ENCODE results near the gene CIDEC. TPM values are rescaled to one million over a fixed set of nuclear protein-coding genes. Genes with fewer than 3 reads are reported as not detected.

The CIDEC gene
- total RNA-seq, 4 donors from 2014 or later, result 12.5 to 34.7 (median 26.1) TPM

GRCh38 chr3:9841015-9841414 lies 39.0 kb downstream of the CIDEC start:
- Histone ChIP-seq H3K27me3 (no peaks in the 10 kb centered on the region), H3K27ac (no peak overlapping the region), H3K4me3 (no peak overlapping the region), H3K9me3 (no peaks in the 10 kb centered on the region), H3K36me3 (peaks cover 44% of the 10 kb centered on the region), H3K4me1 (peaks cover 11% of the 10 kb centered on the region)
- 91% methylated on average over 8 of the region's 8 CpGs for WGBS
- DNase-seq (ENCODE audit: low spot score in 2 of 2), result no peak
- TF ChIP-seq POLR2A (IDR thresholded peaks at IDR 0.05) (no peak), POLR2AphosphoS5 (IDR thresholded peaks at IDR 0.05) (no peak), EP300 (IDR thresholded peaks at IDR 0.05) (no peak), CTCF (IDR thresholded peaks at IDR 0.05) (no peak)

GRCh38 chr3:9838856-9839255 lies 41.2 kb downstream of the CIDEC start:
- no peaks in the 10 kb centered on the region for H3K27me3 ChIP-seq
- H3K4me1 ChIP-seq, result peaks cover 6% of the 10 kb centered on the region
- H3K9me3 ChIP-seq, result no peaks in the 10 kb centered on the region
- TF ChIP-seq EP300 (IDR thresholded peaks at IDR 0.05), result no peak
- TF ChIP-seq CTCF (IDR thresholded peaks at IDR 0.05), result no peak
- no peak for TF ChIP-seq POLR2A (IDR thresholded peaks at IDR 0.05)
- TF ChIP-seq POLR2AphosphoS5 (IDR thresholded peaks at IDR 0.05), result no peak
- WGBS, result 63% methylated on average over 2 of the region's 4 CpGs
- no peak overlapping the region for H3K27ac ChIP-seq
- peaks cover 64% of the 10 kb centered on the region for H3K36me3 ChIP-seq
- no peak overlapping the region for H3K4me3 ChIP-seq
- DNase-seq (ENCODE audit: low spot score in 2 of 2), result no peak

- H3K27ac ChIP-seq, result no peak overlapping the region
- TF ChIP-seq POLR2AphosphoS5 (IDR thresholded peaks at IDR 0.05) (no peak), POLR2A (IDR thresholded peaks at IDR 0.05) (no peak), EP300 (IDR thresholded peaks at IDR 0.05) (no peak), CTCF (IDR thresholded peaks at IDR 0.05) (no peak)
- 85% methylated on average over 12 of the region's 12 CpGs for WGBS
- no peaks in the 10 kb centered on the region for H3K27me3 ChIP-seq
- H3K9me3 ChIP-seq, result no peaks in the 10 kb centered on the region
- H3K4me3 ChIP-seq, result no peak overlapping the region
- DNase-seq (ENCODE audit: low spot score in 2 of 2), result no peak
- peaks cover 71% of the 10 kb centered on the region for H3K36me3 ChIP-seq
- peaks cover 4% of the 10 kb centered on the region for H3K4me1 ChIP-seq
Observed at GRCh38 chr3:9837701-9838582, 42.1 kb downstream of the CIDEC start.

- no peak for DNase-seq (ENCODE audit: low spot score in 2 of 2)
- Histone ChIP-seq H3K27ac (no peak overlapping the region), H3K4me1 (no peaks in the 10 kb centered on the region), H3K27me3 (no peaks in the 10 kb centered on the region), H3K9me3 (no peaks in the 10 kb centered on the region), H3K36me3 (peaks cover 58% of the 10 kb centered on the region), H3K4me3 (no peak overlapping the region)
- no peak for TF ChIP-seq EP300 (IDR thresholded peaks at IDR 0.05)
- TF ChIP-seq POLR2AphosphoS5 (IDR thresholded peaks at IDR 0.05), result no peak
- 77% methylated on average over 18 of the region's 18 CpGs for WGBS
Observed at GRCh38 chr3:9834520-9835380, 45.3 kb downstream of the CIDEC start.

GRCh38 chr3:9833078-9833477 lies 47.0 kb downstream of the CIDEC start:
- Histone ChIP-seq H3K27me3 (no peaks in the 10 kb centered on the region), H3K9me3 (no peaks in the 10 kb centered on the region), H3K36me3 (peaks cover 59% of the 10 kb centered on the region), H3K4me1 (no peaks in the 10 kb centered on the region), H3K4me3 (no peak overlapping the region), H3K27ac (no peak overlapping the region)
- no peak for DNase-seq (ENCODE audit: low spot score in 2 of 2)
- WGBS, result 90% methylated on average over 6 of the region's 9 CpGs
- TF ChIP-seq POLR2A (IDR thresholded peaks at IDR 0.05), result no peak
- no peak for TF ChIP-seq EP300 (IDR thresholded peaks at IDR 0.05)
- TF ChIP-seq CTCF (IDR thresholded peaks at IDR 0.05), result no peak
- no peak for TF ChIP-seq POLR2AphosphoS5 (IDR thresholded peaks at IDR 0.05)
